Measurements from ENCODE around the gene NAV2. TPM values are rescaled to one million over a fixed set of nuclear protein-coding genes. Genes with fewer than 3 reads are reported as not detected.
"Not testable (repeated sequence)": the region's sequence is repeated elsewhere in the genome, so short reads cannot be mapped to it uniquely, and the experiment has no call there.

Gene NAV2
- total and polyA plus RNA-seq, 3 donors from 2014 or later: 3.4 to 6.0 (median 3.9) TPM

GRCh38 chr11:19957294-19957943, 244.8 kb downstream of the NAV2 start:
- 88 to 89% methylated on average over 7 of the region's 7 CpGs for WGBS, 2 donors
- Histone ChIP-seq H3K9me3 (no peaks in the 10 kb centered on the region), H3K27me3 (no peaks in the 10 kb centered on the region), H3K4me1 (no peaks in the 10 kb centered on the region), H3K27ac (no peak overlapping the region), H3K4me3 (no peak overlapping the region), H3K36me3 (ENCODE audit: low read depth, missing control alignments) (no peaks in the 10 kb centered on the region)
- TF ChIP-seq POLR2A (IDR thresholded peaks at IDR 0.05): no peak
- no peak for TF ChIP-seq CTCF (IDR thresholded peaks at IDR 0.05)
- DNase-seq: no peak
- intact Hi-C loops (cut with DNase I; ENCODE audit: low total_unique reads): no loop called here

DNA sequence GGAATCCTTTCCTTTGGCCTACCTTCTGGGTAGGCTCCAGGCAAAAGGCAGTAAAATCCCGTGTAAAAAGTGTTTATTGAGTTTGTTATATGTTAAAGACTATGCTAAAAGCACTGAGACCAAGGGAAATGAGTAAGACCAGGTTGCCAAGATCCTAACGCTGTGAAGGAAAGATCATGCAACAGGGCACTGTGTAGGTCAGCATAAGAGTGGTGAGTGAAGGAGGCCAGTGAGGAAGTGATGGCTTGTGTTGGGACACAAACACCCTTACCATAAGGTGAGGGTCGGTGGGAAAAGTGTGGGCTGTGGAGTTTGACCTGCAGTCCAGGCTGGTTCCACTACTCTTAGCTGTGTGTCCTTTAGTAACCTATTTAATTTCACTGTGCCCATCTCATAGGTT, 245.6 kb downstream of the NAV2 start:
- H3K9me3 ChIP-seq: no peaks in the 10 kb centered on the region
- intact Hi-C loops (cut with DNase I; ENCODE audit: low total_unique reads): no loop called here
- no peaks in the 10 kb centered on the region for H3K27me3 ChIP-seq
- no peak for TF ChIP-seq POLR2A (IDR thresholded peaks at IDR 0.05)
- TF ChIP-seq CTCF (IDR thresholded peaks at IDR 0.05): no peak
- no peaks in the 10 kb centered on the region for H3K36me3 ChIP-seq (ENCODE audit: low read depth, missing control alignments)
- no peak overlapping the region for H3K27ac ChIP-seq
- H3K4me1 ChIP-seq: no peaks in the 10 kb centered on the region
- 69 to 82% methylated on average over 3 of the region's 3 CpGs for WGBS, 2 donors
- H3K4me3 ChIP-seq: no peak overlapping the region
- DNase-seq: no peak

- Histone ChIP-seq H3K27me3 (no peaks in the 10 kb centered on the region), H3K4me1 (no peaks in the 10 kb centered on the region), H3K9me3 (no peaks in the 10 kb centered on the region), H3K27ac (no peak overlapping the region), H3K4me3 (no peak overlapping the region), H3K36me3 (ENCODE audit: low read depth, missing control alignments) (no peaks in the 10 kb centered on the region)
- DNase-seq: no peak
- 91 to 98% methylated on average over 3 of the region's 3 CpGs for WGBS, 2 donors
- intact Hi-C loops (cut with DNase I; ENCODE audit: low total_unique reads): no loop called here
- TF ChIP-seq CTCF (IDR thresholded peaks at IDR 0.05): no peak
- no peak for TF ChIP-seq POLR2A (IDR thresholded peaks at IDR 0.05)
Observed at GRCh38 chr11:19959210-19959609, 246.6 kb downstream of the NAV2 start.

- WGBS, 2 donors: 97% methylated on average over 10 of the region's 10 CpGs
- H3K27me3 ChIP-seq: no peaks in the 10 kb centered on the region
- no peaks in the 10 kb centered on the region for H3K9me3 ChIP-seq
- intact Hi-C loops (cut with DNase I; ENCODE audit: low total_unique reads): loop anchor here (10.0 kb wide), 1 partner anchor 525 kb away; no protein-coding TSS in a partner anchor
- TF ChIP-seq POLR2A (IDR thresholded peaks at IDR 0.05): no peak
- TF ChIP-seq CTCF (IDR thresholded peaks at IDR 0.05): no peak
- no peak overlapping the region for H3K27ac ChIP-seq
- H3K4me1 ChIP-seq: no peaks in the 10 kb centered on the region
- no peaks in the 10 kb centered on the region for H3K36me3 ChIP-seq (ENCODE audit: low read depth, missing control alignments)
- DNase-seq: no peak
- H3K4me3 ChIP-seq: no peak overlapping the region
Observed at GRCh38 chr11:19959648-19960059, 247.0 kb downstream of the NAV2 start.

GRCh38 chr11:19960410-19960809, 247.8 kb downstream of the NAV2 start:
- H3K4me3 ChIP-seq; H3K27me3 ChIP-seq; H3K27ac ChIP-seq; H3K4me1 ChIP-seq; H3K9me3 ChIP-seq; DNase-seq; H3K36me3 ChIP-seq (ENCODE audit: low read depth, missing control alignments): not testable (repeated sequence)
- WGBS, 2 donors: 94 to 100% methylated on average over 3 of the region's 3 CpGs
- intact Hi-C loops (cut with DNase I; ENCODE audit: low total_unique reads): loop anchor here (10.0 kb wide), 1 partner anchor 526 kb away; no protein-coding TSS in a partner anchor

Measured in testis (tissue), 3 donors.